HG03039 (cell line): ENCODE results near the gene MDK.

ENCODE experiments used
- ATAC-seq: cut with Tn5 transposase; IDR thresholded peaks from one replicate; pipeline ENCODE4 v1.9.1; 2021; ENCODE audit warnings: mild to moderate bottlenecking, moderate library complexity; ENCODE audit not compliant: unreplicated experiment

The MDK gene

DNA sequence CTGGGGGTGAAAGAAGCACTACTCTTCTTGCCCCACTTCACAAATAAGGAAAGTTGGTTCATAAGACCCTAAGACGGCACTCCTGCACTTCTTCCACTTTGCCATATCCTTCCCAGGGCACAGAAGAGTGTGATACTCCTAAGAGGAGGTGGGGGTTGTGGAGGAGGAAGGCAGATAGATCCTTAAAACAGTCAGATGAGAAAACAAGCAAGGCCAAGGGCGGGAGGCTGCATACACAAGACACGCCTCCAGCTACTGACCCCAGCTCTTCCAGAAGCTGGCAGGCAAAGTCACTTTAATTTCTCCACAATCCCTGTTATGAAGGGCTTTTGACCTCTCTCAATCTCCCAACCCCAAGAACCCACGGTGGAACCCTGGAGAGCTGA is 11.8 kb downstream of the MDK start:
- no peak for ATAC-seq

DNA sequence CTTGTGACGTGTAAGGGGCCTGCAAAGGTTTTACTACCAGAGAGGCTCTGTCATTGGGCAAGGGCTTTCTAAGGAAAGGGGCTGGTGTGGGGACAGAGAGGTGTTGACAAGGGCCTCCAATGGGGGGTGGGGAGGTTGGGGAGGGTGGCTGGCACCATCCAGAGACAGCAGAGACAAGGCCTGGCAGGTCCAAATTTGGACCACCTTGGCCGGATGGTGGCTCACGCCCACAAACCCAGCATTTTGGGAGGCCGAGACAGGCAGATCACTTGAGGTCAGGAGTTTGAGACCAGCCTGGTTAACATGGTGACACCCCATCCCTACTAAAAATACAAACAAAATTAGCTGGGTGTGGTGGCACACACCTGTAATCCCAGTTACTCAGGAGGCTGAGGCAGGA is 12.3 kb downstream of the MDK start:
- ATAC-seq = no peak

DNA sequence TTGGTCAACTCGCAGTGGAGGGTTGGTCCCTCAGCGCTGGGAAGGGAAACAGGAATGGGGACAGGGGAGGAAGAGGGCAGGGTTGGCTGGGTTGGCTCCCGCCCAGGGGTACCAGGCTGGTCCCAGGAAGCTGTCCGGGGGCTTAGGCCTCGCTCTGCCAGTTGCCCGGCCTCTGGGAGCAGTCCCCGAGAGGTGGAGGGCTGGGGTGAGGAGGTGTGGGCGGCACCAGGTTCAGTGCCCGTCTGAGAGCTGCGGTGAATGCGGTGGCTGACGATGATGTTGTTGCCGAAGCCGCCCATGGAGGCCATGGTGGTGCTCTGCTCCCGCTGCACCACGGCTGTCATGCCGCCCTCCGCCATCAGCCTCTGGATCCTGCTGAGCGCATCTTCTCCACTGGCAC is 16.1 kb downstream of the MDK start:
- ATAC-seq = no peak

DNA sequence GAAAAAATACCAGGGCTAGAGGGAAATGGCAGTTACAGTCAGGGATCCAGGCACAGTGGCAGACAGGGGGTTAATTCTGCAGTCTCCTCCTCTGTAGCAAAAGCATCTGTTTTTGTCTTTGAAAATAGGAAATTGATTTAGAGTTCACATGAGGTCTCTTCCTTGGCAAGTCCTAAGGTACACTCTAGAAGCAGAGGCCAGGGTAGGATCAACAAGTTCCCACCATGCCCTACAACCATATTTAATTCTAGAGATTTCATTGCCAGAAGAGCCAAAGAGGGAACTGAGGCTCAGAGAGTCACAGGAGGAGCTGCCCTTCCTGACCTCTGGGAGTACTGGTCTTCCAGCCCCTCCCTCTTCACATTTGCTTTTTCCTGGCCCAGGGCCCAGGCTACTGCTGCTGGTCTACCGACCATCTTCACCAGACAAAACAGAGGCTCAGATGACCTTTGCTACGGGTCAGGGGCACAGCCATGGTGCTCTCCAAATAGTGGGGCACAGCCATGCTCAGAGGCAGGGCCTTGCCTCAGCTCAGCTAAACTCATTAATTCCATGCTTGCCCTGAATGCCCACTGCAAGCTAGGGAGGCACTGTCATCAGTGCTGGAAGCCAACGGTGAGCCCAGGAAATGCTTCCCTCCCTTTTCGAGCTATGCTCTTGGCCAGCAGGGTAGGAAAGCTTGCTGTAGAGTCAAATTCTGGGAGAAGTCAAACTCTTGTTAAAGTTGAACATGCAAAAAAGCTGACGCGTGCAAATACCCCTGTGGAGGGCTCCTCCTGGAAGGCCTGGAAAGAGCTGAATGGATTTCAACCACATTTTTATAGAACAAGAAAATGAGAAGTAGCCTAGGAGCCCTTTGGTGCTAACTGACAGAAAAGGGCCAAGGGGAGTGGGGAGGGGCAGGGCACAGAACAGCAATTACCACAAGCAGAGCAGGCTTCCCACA is 21.8 kb downstream of the MDK start:
- ATAC-seq = no peak

DNA sequence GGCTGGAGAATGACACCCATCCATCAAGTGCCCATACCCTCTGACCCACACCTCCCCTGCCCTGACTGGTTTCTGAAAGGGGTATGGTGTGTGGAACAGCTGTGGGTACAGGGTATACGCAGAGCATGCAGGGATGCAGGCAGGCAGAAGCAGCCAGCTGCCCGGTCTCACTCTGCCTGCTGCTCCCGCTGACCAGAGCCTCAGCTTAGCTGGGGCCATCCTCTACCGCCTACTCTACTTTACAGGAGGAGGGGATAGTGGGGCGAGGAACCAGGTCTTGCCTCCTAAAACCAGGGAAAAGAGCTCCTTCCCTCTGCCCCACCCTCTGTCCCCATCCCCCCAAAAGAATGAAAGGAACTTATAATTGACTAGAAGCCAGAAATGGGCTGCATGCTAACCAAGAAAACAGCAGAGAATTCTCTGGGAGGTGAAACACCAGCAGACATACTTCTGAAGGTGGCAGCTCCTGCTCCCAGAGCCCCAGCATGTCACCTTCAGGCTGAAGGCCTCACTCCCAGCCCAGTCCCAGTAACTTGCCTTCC is 23.1 kb downstream of the MDK start:
- ATAC-seq = no peak

DNA sequence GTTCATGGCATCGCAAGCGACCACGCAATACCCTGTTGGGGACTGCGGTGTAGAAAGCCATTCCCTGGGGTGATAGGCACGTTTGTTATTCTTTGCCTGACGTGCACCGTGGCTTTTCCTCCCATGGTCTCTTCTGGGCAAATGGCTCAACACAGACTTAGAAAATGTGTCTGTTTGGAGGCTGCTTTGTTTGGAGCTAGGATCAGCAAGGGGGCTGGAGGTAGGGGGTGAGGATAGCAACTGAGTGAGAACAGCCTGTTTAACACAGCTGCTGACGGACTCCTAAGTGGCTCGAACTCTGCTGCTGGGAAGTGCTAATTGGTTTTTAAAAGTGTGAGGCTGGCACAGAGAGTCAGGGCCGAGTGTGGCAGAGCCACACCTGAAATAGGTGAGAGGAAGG is 26.2 kb downstream of the MDK start:
- ATAC-seq = no peak

DNA sequence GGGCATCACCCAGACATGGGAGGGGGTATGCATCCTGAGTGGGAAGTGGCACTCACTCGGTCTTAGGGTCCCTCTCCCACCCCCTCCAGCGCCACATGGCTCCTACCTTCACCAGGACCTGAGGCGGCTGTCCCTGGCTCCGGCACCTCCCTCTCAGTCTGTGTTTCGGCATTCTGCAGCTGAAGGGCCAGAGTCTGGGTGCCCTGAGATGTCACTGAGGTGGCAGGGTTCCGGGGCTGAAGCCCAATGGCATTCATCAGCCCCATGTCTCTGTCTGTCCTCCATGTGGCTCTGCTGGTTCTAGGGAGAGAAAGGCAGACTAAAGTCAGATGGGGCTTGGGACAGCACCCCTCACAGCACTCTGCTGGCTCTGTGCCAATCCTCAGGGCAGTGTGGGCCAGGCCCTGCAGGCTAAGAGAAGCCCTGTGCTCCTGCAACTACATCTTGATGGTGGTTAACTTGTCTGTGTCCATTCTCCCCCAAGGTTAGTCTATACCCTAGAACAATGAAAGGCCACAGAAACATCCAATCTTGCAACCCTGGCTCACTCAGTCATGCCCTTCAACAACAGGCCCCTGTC is 27.0 kb downstream of the MDK start:
- ATAC-seq = no peak

DNA sequence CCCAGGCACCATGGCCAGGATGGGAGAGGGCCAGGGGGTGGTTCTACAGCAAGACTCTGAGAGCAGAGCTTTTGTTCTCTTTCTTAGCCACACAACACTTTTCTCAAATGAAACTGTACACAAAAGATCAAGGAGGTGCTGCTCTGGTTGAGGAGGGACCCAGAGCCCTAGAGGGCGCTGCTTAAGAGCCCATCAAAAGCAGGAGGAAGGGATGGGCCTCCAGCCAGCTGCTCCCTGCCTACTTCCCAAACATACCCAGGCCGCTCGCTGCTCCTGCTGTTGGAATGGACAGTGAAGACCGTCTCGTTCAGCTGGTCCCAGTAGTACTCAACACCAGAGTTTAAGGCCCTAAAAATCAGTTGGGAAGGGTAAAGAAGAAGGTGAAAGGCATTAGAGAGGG is 28.6 kb downstream of the MDK start:
- no peak for ATAC-seq

DNA sequence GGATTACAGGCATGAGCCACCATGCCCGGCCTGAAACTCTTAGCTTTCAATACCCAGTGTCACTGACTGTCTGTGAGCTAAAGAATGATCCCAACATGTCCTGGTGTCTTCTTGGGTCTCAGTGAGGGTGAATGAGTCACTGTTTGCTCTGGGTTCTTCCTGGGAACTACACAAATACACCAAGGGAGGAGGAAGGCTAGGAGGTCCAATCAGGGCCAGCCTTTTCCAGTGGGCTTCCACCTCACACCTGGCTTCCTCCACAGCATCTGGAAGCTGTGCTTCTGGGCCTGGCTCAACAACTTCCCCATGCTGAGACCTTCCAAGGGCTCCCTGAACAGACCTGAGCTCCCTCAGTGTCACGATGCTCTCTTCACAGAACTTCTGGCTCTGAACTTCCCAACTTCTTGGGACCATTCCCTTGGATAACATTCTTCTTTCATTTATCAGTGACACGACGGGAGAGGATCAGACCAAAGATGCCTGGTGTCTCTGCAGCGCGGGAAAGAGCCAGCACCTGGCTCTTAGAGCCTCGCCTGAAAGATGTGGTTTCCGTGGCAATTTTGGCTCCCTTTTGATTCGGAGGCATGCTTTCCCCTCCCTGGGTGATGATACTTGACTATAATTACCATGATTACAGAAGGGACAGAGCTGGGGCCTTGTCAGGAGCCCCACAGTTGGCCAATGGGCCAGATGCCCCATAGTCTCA is 32.4 kb downstream of the MDK start:
- ATAC-seq = no peak

DNA sequence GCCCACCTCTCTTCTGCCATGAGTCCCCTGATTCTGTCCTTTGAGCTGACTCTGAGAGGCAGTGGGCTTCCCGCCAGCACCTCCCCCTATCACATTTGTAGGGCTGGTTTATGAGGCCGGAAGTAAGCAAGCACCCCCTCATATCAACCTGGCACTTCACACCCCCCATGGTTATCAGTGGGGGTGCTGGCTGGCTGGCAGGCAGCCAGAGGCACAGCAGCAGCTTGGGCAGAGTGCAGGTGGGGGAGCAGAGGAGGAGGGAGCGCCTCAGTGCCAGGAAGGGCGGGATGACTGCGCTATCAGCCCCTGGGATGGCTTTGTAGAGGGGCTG is 33.0 kb downstream of the MDK start:
- no peak for ATAC-seq

DNA sequence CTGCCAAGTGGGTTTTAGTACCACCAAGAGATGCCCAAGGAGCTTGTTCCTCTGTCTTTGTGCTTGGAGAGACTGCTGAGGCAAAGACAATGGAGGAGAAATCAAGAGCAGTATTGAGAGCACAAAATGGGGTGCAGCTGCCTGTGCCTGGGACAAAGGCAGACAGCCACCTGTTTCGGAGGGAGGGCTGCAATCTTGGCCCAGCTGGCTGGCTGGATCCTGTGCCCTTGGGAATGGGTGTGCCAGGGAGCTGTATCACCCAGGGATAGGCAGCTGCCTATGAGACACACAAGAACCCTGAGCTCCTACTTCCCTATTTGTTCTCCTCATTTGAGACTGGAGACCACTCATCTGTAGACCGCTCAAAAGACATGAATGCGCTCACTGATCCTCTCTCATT is 33.4 kb downstream of the MDK start:
- no peak for ATAC-seq

DNA sequence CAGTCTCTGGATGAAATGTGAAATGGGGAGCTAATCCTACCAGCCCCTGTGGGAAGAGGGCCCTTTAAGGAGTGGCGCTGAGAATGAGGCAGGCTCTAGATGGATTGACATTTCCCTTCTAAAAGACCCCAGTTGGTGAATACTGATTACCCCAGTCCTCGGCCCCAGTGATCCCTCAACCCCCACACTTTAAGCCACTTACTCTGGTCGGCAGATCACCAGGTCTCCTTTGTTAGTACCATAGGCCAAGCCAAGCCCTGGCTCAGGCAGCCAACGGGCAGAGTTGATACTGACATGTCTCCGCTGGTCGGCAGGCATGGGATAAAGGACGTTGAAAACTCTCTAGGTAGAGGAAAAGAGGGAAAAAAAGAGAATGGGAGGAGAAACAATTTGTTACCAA is 36.2 kb downstream of the MDK start:
- ATAC-seq = no peak

DNA sequence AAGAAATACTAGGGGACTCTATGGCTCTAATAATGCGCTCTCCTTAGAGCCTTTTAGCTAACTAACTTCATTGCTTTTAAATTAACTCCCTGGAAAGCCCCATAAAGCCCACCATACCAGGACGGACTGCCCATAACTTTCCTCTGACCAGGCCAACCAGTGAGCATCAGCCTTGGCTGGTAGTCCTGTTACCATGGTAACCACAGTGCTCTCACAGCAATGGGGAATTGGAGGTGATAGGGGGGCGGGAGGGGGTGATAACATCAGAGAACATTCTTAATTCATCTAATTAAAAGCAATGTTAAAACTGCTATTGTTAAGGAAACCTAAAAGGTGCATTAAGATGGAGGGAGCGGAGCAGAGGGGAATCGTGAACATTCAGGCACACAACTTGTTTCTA is 37.3 kb downstream of the MDK start:
- no peak for ATAC-seq

DNA sequence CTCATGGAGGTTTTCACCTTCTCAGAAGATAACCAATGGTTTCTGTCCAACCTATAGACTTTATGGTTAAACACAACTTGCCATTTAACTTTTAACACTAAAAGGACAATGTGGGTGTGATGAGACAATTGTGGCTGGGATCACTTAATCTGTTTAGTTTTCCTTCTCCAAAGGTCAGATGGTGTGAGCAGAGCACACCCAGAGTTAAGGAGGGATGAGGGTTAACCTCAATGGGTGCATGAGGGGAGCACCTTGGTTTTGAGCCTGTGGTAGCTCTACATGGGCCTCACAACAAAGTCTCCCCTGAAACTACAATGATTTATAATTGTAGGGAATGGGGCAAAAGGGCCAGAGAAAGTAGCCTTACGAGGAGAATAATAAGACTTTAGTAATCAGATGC is 39.0 kb downstream of the MDK start:
- no peak for ATAC-seq

DNA sequence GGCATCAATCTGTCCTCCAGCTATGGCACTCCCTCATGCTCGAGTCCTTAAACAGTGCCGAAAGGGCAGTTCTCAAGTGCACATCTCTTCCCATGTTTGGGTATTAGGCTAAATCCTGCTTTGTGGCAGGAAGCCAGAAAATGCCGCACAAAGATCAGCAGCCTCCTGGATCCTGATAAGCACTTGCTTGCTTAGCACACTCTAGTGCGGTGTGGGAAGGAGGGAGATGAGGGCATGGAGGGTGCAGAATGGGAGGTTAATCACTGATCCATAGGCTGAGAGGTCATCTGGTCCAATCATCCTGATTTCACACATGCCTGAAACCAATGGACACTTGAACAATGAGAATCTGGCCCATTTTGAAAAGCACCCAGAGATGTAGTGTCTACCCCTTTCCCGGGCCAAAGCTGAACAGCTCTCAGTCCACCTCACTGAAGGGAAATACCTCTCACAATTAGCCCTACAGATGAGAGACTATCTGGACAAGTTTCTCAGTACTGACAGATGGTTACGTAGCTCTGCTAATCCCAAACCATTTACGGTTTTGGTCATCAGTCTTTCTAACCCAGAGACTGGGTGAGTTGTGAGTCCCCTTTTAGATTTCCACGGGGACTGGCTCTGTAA is 39.9 kb downstream of the MDK start:
- no peak for ATAC-seq

DNA sequence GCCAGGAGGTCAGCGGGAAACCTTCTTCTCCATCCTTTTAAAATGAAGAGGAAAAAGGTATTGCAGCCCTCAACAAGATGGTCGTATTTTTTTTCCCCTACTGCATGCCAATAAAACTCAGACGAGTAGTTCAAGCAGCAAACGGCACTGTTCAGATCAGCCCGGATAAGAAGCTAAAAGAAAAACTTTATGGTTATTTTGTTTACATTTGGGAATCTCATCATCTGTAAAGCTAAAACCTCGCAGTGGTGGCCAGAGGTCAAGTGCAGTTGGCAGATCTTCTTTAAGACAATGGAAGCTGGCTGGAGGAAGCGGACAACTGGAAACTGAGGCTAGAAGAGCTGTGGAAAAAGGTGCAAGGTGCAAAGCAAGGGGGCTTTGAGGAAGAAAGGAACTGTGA is 41.1 kb downstream of the MDK start:
- no peak for ATAC-seq

DNA sequence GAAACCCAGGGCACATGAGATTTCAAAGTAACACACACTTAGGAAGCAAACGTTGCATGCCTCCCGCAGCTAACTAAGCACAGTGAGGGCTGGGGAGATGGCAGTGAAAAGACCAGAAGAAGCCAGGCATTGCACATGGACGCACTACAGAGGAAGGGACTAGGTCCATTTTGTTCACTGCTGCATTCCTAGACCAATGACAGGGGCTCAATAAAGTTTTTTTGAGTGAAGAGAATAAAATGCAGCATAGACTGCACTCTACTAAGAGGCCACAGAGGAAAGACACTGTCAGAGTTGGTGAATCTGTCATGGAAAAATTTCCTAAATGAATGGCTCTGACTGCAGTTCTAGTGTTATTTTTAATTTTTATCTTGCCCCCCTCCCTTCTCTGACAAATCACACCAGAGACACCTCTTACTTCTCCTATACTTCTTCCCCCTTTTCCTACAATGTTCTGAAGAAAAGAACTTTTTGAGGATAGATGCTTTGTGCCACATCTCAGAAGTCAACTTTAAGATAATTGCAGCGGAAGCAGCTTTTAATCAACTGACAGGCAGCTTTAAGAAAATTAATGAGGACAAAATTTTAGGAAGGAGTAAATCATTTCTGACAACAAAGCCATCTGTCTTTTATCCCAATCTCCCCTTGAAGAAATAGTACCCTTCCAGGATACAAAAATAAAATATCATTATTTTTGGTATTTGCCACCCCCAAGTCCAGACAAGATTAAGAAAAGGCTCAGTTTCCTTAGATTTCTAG is 44.9 kb downstream of the MDK start:
- no peak for ATAC-seq

DNA sequence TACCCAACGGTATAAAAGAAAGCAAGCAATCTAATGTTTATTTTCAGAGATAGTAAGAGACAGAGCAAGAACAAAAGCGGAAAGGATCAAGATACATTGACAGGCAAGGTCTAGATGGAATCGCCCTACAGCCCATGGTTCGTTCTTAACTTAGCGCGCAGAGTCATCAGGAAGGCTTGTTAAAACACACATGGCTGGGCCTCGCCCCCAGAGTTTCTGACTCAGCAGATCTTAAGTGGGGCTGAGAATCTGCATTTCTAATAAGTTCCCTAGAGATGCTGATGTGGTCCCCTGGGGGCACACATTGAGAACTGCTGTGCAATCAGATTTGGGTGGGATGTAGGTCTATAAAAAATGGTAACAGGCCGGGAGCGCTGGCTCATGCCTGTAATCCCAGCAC is 45.9 kb downstream of the MDK start:
- ATAC-seq = no peak

DNA sequence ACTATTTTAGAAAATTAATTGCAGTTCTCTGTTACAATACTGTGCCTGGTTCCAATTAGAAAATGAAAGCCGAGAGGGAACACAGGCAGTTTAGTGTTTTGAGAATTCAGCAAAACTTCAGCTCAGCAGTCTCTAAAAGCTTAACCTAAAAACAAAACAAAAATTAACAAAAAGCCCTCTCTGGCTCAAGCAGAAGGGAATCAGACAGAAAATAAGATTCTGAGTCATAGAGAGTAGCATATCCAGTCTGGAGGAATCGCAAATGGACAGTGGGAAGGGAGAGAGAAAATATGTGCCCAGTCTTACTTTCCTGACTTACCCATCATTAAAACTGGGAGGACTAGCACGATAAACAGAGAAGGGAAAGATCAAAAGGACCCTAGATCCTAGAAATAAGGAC is 48.2 kb downstream of the MDK start:
- no peak for ATAC-seq

DNA sequence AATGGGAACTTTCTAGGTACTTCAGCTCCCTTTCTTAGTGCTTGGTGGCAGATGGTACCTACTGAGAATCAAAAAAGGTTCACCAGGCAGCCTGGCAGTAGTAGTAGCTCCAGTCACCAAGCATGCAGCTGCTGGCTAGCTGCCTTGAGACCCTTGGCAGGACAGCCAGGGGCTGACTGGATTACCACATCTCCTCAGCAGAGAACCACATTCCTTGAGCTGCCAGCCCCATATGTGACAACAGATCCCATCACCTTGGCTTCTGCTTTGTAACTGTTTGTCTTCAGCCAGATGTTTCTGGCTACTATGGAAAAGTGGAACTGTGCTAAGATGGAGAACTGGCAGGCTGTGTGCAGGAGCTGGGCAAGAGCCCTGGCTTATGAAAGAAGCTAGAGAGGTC is 49.7 kb downstream of the MDK start:
- ATAC-seq = no peak
